Choroid plexus epithelial cell (primary cell): ENCODE data around the gene ASAP2.

Experiments used
- DNase-seq: peaks from one replicate; pipeline ENCODE4 v3.0.0-alpha.2; 2010; ENCODE audit warnings: low read depth
- H3K4me3 ChIP-seq: 2 replicates; pipeline ENCODE4 v1.5.1; 2011; ENCODE audit warnings: low read depth, mild to moderate bottlenecking, control low read depth, low read length, moderate library complexity
- CTCF ChIP-seq: conservative IDR thresholded peaks from 2 replicates; pipeline ENCODE4 v1.5.1; 2011; ENCODE audit warnings: low read depth, mild to moderate bottlenecking, control low read depth, inconsistent platforms, low read length, moderate library complexity

ASAP2 gene

GRCh38 chr2:9329497-9329896 lies 122.9 kb downstream of the ASAP2 start:
- no peak overlapping the region for H3K4me3 ChIP-seq
- DNase-seq: no peak
- no peak for TF ChIP-seq CTCF

- TF ChIP-seq CTCF: no peak
- no peak for DNase-seq
- H3K4me3 ChIP-seq: no peak overlapping the region
Measured at GRCh38 chr2:9330612-9331270, 124.1 kb downstream of the ASAP2 start.

GRCh38 chr2:9331704-9332103 lies 125.1 kb downstream of the ASAP2 start:
- no peak overlapping the region for H3K4me3 ChIP-seq
- DNase-seq: peak; percentile 68
- no peak for TF ChIP-seq CTCF

GRCh38 chr2:9332136-9332852 lies 125.7 kb downstream of the ASAP2 start:
- no peak for DNase-seq
- no peak for TF ChIP-seq CTCF
- H3K4me3 ChIP-seq: no peak overlapping the region

GRCh38 chr2:9332853-9333245 lies 126.2 kb downstream of the ASAP2 start:
- DNase-seq: no peak
- no peak overlapping the region for H3K4me3 ChIP-seq
- TF ChIP-seq CTCF: no peak

GRCh38 chr2:9333591-9334171 lies 127.1 kb downstream of the ASAP2 start:
- DNase-seq: peak; percentile 94
- TF ChIP-seq CTCF: peak; percentile 94
- H3K4me3 ChIP-seq: no peak overlapping the region

- no peak overlapping the region for H3K4me3 ChIP-seq
- no peak for DNase-seq
- TF ChIP-seq CTCF: no peak
Measured at GRCh38 chr2:9334761-9335160, 128.1 kb downstream of the ASAP2 start.
